ENCODE measurements around the gene GRM6.
A peak's percentile ranks its signal among the peaks of the same experiment; 100 is the strongest.

Gene GRM6

GRCh38 chr5:178994580-178995340 lies at the start of gene GRM6:
Gene GRM6 (minus strand): TSS chr5:178995320. CDS start chr5:178994944, 376 bp downstream.
- DNase-seq, result no peak

DNA sequence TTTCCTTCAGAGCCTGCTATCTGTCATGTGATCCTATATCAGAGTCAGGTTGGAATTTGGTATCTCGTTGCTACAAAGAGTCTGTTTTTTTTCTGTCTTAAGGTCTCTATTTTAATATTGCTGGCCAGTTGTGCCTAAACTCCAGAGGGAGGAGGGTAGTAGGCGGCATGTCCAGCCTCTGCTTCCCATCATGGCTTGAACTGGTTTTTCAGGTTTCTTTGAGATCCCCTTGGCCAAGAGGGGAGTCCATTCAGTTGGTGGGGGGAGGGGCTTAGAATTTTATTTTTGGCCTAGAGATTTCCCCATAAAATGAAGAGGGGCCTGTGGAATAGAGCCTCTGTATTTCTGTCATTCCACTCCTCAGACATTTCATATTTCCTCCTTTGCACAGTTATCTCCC lies 49.6 kb upstream of the GRM6 start:
- no peak for DNase-seq

- no peak for DNase-seq
Measured at GRCh38 chr5:179033004-179033580, 38.0 kb upstream of the GRM6 start.

DNA sequence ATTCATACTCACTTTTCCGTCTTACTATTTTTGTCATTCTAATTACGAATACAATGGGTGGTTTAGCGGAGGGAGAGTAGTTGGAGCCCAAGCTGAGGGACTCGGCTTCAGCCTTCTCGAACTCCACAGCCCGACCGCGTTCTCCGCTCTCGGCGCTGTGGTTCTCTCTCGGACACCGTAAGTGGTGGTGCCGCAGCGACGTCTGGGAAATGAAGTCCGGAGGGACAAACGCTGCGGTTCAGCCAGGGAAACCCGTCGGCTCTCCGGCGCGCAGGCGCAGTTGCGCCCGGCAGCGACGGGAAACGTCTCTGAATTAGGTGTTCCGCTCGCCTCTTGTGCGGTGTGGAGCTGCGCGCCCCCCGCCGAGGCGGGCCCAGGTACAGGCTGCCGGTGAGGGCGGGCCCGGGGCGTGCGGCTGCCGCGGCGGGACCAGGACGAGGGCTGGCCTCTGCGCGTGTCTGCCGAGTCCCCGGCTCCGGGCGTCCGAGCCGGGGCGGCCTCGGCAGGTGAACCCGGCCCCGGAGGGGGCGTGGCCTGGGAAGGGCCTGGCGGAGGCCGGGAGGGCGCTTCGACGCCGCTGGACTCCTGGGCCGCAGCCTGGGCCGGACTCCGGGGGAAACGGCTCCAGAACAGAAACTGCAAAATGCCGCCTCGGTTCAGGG lies 28.5 kb upstream of the GRM6 start, which contains the start of gene ZNF879:
Gene ZNF879 (plus strand): TSS at position 277 of the 662 bp plus-strand sequence. CDS start 1,201 bp downstream, outside the sequence.
- peak; percentile 94 for DNase-seq

DNA sequence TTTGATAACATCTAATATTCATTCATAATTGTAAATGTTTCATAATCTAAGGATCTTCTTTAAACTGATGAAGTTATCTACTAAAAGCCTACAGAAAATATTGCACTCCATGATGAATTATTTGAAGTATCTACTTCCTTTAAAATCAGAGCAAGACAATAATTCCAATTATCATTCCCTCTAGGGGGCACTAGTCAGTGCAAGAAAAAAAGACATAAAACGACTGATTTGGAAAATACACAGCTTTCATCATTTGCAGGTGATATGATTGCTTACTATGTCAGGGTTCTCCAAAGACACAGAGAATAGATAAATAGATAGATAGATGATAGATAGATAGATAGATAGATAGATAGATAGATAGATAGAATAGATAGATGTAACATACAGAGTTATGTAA lies 13.5 kb upstream of the GRM6 start:
- DNase-seq, result no peak

GRCh38 chr5:179006564-179006963 lies 11.4 kb upstream of the GRM6 start:
- DNase-seq, result no peak

- no peak for DNase-seq
Measured at GRCh38 chr5:178998441-178998840, 3.3 kb upstream of the GRM6 start.

DNA sequence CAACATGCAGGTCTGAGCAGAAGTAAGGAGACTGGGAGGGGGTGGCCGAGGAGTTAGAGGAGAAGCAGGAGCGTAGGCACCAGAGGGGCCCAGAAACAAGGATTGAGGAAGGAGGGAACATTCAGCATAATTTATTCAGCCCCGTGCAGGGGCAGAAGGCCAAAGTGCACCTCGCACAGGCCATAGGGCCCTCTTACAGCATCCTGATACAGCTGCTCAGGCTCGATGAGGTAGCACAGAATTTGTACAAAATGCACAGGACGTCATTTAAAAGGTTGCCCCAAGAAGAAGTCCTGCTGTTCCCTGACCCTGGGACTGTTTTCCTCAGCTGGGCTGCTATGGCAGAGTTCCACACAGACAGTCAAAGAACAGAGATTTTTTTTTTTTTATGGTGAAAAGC lies 2.1 kb upstream of the GRM6 start:
- no peak for DNase-seq

- no peak for DNase-seq
Measured at GRCh38 chr5:178996156-178996555, 1.0 kb upstream of the GRM6 start.

DNA sequence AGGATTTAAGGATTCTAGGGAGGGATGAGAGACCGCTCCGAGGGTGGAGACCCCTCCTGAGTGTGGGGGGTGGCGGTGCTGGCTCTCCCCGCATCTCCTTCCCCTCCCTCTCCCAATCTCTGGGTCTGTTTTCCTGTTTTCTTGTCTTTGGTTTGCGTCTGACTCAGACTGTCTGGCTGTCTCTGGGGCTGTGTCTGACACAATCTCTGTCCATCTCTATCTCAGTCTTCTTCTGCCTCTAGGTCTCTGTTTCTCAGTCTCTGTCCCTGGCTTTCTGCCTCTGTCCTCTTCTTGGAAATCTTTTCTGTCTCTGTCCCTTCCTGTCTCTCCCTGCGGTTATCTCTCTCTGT lies 196 bp upstream of the GRM6 start:
- DNase-seq, result no peak

DNA sequence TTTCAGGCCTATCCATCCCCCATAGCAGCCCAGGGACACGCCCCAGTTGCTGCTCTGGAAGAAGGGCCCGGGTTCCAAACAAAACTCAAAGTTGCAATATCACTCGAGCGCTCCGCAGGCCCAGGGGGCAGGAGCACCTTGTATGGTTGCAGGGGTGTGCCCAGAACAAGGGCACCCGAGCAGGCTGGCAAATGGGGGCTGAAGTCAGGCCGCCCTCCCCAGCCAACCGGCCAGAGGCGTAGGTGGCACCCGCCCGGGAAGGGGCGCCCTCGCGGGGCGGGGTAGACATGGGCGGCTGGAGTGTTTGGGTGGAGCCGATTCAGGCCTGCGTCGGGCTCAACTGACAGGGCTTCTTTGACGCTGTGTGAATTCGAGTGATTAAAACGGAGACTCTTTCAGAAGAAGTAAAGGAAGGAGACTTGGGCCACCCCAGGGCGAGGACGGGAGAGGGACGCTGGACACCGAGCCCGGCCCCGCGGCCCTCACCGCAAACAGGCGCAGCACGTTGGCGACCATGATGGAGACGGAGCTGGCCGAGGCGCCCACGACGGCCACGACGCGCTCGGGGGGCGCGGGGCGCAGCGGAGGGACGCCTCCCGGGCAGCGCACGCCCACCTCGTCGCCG lies 1.1 kb downstream of the GRM6 start:
- DNase-seq, result no peak

GRCh38 chr5:178993236-178993765 lies 1.8 kb downstream of the GRM6 start:
- DNase-seq, result no peak

- DNase-seq, result no peak
Measured at GRCh38 chr5:178992291-178992895, 2.7 kb downstream of the GRM6 start.

DNA sequence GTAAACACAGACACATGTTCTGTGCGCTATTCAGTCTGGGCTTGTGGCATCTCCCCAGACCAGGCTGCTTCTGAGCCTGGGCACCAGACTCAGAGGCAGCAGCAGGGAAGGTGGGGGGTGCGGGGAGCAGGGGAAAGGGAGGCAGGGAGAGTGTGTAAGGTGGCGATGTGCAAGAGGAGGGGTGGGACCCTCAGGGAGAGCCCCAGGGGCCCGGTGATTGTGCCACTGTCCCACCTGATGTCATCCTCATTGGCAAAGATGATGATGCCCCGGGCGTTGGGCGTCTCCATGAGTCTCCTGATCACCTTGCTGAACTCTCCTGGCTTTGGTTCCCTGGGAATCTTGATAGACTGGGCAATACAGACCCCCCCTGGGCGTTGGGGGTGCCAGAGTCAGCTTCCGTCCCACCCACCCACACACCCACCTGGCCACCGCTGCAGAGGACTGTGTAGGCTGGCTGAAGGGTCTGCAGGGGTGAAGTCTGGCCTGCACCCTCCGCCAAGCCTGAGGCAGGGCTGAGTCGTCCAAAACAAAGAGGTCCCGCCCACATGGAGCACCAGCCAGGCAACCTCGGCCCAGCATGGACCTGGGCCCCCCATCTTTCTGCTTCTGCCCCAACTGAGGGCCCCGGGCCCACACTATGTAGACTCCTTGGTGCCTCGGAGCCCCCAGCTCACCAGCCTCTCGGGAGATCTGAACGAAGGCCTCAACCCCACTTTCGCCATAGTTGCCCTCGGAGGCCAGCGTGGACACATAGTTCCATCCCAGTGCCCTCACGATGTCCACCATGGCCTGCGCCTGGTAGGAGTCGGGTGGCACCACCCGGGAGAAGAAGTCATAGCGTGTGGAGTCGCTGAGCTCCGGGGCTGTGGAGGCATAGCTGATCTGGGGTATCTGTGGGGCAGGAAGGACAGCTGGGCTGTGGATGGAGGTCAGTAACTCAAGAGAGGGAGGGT lies 3.7 kb downstream of the GRM6 start:
- no peak for DNase-seq

DNA sequence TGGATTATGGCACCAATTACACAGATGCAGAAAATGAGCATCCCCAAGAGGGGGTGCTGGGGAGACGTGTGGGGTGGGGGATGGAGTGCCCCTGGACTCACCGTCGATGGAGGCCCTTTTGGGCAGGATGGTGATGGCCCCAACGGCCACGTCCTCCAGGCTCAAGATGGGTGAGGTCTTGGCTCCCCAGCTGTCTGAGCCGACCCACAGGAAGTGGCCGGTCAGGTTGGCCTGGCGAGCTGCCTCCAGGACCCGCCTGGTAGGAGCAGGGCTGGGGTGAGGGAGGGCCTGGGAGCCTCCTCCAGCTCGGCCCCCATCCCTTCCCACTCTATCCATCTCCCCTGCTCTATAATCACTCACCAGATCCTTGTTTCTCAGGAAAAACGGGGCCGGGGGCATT lies 4.6 kb downstream of the GRM6 start:
- DNase-seq, result no peak

DNA sequence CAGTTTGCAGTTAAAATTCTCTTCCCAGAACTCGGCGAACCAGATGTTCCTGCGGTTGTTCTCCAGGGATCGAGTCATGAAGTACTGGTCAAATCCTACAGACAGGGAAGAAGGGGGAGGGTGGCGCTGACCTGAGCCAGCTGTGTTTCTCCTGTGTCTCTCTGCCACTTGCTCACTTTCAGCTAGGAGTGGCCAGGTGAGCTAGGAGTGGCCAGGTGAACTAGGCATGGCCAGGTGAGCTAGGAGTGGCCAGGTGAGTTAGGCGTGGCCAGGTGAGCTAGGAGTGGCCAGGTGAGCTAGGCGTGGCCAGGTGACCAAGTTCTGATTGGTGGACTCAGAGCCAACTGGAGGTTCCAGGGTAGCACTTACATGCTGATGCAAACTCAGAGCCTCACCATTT lies 5.8 kb downstream of the GRM6 start:
- no peak for DNase-seq

- no peak for DNase-seq
Measured at GRCh38 chr5:178988436-178989220, 6.5 kb downstream of the GRM6 start.

DNA sequence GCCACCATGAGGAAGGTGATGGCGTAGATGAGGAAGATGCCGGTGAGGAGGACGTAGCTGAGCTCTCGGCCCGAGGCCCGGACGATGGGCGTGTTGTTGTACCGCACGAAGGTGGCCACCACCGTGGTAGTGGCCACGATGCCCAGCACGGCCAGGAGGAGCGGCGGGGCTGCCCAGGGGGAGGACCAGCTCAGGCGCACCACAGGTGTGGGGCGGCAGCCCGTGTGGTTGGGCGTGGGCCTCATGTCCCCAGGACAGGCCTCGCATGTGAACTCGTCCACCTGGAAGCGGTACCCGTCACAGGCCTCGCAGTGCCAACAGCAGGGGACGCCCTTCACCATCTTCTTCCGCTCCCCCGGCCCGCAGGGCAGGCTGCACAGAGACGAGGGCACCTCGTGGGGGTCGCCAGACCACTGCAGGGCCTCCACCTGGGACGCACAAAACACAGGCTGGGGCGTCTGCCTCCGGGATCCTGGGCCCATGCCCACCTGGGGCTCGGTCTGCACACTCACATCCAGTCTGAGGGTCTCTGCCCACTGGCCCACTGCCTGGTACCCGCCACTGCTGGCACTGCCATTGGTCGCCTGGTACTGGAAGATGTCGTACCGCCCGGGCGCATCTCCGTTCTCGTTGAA lies 8.7 kb downstream of the GRM6 start:
- DNase-seq, result no peak

DNA sequence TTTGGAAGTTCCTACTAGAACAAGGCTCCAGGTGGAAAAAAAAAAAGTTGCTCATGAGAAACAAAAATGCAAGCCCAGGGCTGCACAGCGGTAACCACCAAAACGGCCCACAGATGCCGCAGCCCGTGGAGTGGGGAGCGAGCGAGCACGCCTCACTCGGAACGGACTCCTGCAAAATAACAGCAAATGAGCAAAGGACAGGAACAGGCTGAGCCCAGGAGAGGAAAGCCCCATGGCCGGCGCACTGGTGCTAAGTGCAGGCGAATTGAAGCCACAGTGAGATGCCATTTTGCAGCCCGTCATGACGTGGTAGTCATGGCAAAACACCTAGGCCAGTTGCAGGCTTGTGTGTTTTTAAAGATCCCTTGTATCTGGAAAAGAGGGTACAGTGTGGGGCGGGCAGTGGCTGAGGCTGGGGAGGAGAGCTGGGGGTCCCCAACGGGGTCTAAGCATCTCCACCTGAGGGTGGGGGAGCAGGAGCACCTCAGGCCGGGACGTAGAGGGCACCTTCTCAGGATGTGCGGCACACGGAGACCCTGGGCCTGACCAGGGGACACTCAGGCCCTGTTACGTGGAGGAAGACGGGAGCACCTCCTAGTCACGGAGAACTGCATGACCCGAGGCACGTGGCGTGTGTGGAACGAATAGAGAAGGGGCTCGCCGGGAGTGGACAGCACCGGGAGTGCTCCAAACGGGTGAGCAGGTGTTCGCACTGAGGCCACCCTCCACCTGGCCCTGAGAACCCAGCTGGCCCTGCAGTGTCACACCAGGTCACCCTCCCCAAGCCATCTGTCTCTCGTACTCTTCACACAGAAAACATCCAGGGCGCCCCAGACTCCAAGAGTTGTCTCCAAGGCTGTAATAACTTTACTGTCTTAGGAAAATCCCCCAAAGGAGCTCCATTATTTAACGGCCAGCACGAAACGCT lies 10.7 kb downstream of the GRM6 start:
- no peak for DNase-seq
